ENCODE results near the gene MBD3L5.
"Not testable (repeated sequence)": the region's sequence is repeated elsewhere in the genome, so short reads cannot be mapped to it uniquely, and the experiment has no call there.

MBD3L5 gene

GRCh38 chr19:7030278-7030677 lies at the start of gene MBD3L5:
MBD3L5 (plus strand) TSS chr19:7030578; CDS start chr19:7030612, 34 bp downstream.
- DNase-seq: not testable (repeated sequence)

GRCh38 chr19:6983448-6983847 lies 46.9 kb upstream of the MBD3L5 start:
- no peak for DNase-seq

GRCh38 chr19:6987850-6988249 lies 42.5 kb upstream of the MBD3L5 start:
- DNase-seq: no peak

DNA sequence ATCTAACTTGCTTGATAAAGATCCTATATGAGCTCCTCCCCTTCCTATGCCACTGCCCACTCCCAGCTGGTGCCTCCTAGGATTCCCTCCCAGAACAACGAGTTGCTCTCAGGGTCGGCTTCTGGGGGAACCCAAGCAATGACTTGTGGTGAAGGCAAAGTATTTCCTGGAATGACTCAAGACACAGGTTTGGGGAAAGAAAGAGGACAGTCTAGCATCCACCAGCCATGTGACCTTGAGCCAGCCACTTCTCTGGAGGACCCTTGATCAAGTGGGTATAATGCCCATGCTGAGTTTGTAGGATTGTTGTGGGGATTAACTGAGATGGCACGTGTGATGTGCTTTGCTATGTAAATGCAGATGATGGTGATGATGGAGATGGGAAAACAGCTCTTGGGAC lies 42.1 kb upstream of the MBD3L5 start:
- DNase-seq: no peak

GRCh38 chr19:6995054-6995453 lies 35.3 kb upstream of the MBD3L5 start:
- DNase-seq: no peak

GRCh38 chr19:6996810-6997209 lies 33.6 kb upstream of the MBD3L5 start:
- no peak for DNase-seq

DNA sequence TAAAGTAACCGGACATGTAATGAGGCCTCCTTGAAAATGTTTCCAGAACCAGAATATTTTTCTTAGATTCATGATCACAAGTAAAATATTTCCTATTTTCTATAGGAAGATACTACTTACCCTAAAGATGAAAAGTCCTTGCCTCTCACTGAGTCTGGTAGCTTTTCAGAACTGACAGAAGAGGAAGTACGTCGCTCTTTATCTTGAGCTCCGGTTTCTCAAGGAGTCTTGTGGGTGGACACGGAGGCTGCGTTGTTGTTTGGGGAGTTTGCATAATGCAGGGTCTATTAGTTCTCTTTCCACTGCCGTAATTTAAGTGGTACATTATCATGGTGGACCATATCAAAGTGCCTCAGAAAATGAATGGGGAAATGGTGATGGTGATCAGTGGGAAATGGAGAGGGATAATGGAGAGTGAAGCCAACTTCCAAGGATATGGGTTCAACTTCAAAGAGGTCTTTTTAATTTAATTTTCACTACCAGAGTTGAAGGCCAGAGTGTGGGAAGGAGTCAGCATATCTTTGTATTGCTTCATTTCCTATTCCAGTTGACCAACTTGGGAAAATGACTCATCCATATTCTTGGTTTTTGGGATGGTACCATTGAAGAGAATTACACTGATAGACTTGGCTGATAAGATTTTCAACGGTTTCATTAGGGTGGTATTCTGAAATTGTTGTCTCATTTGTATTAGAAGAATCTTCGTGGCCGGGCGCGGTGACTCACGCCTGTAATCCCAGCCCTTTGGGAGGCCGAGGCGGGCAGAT lies 32.5 kb upstream of the MBD3L5 start:
- DNase-seq: no peak

GRCh38 chr19:6999933-7000332 lies 30.4 kb upstream of the MBD3L5 start:
- DNase-seq: no peak

DNA sequence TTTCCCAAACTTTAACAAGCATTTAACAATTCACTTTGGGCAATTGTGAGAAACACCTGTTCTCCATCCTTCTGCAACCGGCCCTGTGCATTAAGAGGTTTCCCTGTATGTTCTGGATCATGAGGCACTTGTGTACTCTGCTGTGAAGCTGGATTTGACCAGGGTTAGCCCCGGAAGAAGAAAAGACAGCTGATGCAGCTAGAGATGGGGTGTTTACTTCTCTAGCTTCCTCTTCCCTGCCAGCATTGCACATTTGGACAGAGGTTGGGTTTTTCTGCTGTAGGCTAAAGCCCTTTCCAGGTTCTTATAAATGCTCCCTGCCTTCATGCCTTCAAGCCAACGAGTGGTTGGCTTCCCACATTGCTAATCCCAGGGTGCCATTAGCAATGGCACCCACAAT lies 30.0 kb upstream of the MBD3L5 start:
- DNase-seq: no peak

- DNase-seq: no peak
Observed at GRCh38 chr19:7000816-7001215, 29.6 kb upstream of the MBD3L5 start.

- peak in 1 of 2 donors; percentile 41 for DNase-seq
Observed at GRCh38 chr19:7004313-7004931, 26.0 kb upstream of the MBD3L5 start.

DNA sequence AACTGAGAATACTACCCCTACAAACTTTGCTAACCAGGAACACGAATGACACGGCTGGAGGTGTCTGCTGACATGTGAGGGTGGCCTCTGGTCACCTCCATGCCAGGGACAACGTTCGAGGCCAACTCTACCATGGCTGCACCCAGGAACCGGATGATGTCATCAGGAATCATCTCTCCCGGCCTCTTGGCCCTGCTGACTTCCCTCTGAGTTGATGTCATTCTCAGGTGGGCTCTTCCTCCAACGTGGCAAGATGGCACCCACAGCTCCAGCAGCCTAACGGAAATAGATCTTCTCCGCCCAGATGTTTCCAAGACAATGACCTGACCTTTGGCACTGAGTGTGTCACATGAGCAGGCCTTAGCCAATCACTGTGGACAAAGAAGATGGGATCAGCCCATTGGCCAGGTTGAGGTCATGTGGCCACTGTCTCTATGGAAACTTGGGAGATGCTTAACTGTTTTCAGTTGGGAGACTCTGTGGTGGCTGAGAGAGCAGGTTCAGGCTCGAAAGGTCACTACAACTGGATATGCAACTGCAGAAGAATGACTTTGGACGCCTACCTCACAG lies 24.2 kb upstream of the MBD3L5 start:
- no peak for DNase-seq

DNA sequence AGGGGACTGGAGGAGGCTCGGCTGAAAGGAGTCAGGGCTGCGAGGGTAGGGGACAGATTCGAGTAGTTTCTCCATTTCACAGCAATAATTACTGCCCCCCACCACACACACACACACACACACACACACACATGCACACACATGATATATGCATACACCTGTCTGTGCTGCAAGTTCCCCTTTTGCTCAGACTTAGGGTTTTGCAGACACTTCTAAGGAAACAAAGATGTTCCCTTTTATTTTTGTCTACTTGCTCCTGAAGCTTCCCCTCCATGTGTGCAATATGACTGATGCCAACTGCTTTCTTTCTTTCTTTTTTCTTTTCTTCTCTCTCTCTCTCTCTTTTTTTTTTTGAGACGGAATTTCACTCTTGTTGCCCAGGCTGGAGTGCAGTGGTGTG lies 22.5 kb upstream of the MBD3L5 start:
- DNase-seq: no peak

DNA sequence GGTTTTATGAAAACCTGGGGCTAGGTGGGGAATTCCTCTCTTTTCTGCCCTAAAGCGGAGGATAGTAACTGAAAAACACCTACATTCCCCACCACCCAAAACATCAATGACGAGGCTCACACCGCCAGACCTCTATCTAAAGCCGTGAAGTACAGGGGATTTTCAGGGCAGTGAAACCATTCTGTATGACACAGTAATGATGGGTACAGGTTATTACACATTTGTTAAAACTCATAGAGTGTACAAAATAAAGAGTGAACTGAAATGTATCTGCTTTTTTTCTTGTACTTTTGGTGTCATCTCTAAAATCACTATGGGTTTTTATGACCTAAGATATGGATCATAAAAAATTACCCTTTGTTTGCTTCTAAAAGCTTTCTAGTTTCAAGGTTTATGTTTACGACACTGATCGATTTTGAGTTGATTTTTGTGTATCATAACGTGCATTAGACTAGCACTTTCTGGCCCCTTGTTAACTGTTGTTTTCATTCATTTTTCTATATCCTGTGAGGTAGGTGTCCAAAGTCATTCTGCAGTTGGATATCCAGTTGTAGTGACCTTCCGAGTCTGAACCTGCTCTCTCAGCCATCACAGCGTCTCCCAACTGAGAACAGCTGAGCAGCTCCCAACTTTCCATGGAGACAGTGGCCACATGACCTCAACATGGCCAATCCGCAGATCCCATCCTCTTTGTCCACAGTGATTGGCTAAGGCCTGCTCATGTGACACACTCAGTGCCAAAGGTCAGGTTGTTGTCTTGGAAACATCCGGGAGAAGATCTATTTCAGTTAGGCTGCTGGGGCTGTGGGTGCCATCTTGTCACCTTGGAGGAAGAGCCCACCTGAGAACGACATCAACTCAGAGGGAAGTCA lies 19.4 kb upstream of the MBD3L5 start:
- DNase-seq: no peak

DNA sequence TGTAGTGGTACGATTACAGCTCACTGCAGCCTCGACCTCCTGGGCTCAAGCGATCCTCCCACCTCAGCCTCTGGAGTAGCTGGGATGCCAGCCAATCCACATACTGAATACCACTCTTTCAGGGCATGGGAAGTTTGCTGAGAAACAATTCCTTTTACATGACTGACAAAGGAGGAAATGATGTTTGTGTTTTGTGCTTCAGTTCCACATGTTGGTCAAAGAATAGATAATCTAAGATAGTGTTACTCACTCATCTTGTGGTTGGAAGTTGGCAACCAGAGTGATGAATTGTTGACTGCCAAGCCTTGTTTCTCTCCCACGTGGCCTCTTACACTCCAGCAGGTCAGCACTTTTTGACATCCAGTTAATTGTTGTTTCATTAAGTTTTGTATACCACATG lies 16.7 kb upstream of the MBD3L5 start:
- DNase-seq: no peak

DNA sequence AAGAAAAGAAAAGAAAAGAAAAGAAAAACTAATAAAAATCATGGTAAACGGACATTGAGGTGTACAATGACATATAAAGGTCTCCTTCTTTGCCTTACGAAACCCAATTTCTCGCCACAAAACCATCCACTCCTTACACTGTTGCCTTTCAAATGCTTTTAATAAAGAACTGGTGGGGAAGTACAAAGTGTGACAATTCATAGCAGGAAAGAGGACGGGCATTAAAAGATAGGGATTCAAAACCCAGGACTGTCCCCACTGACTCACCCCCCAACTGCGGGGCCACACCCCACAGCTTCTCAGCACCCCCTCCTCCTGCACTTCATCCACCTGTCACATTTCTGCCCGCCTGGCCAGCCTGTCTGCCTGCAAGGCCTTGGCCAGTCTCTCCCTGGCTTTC lies 11.6 kb upstream of the MBD3L5 start:
- DNase-seq: no peak

GRCh38 chr19:7021331-7021730 lies 9.0 kb upstream of the MBD3L5 start, which contains the start of gene MBD3L2B:
MBD3L2B (minus strand) TSS chr19:7021431; CDS start chr19:7021397, 34 bp downstream.
- DNase-seq: not testable (repeated sequence)

GRCh38 chr19:7028790-7029189 lies 1.6 kb upstream of the MBD3L5 start:
- DNase-seq: not testable (repeated sequence)

- not testable (repeated sequence) for DNase-seq
Observed at GRCh38 chr19:7040079-7040478, 9.7 kb downstream of the MBD3L5 start, which contains the start of gene MBD3L4. MBD3L4 (minus strand) TSS chr19:7040179; CDS start chr19:7040144, 35 bp downstream.

- not testable (repeated sequence) for DNase-seq
Observed at GRCh38 chr19:7041563-7041962, 11.2 kb downstream of the MBD3L5 start.

DNA sequence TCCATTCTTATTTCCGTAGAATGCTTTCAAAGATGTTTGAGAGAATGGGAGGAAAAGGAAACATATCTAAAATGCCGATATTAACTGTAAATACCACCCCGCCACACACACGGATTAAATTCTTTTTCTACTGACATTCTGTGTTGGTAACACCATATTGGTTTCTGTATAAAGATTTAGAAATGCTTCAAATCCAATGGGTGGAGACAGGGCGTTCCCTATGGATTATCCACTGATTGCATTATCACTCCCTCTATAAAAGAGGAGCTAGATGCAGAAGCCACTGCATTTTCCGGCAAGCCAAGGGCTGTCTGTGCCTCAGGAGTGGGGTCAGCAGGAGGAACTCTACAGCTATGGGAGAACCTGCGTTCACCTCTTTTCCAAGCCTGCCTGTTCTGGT lies 18.6 kb downstream of the MBD3L5 start, which contains the start of gene MBD3L2:
Gene MBD3L2 (plus strand): TSS at position 301 of the 400 bp plus-strand sequence. CDS start 53 bp downstream, at position 354.
- not testable (repeated sequence) for DNase-seq

GRCh38 chr19:7051421-7051820 lies 21.0 kb downstream of the MBD3L5 start:
- DNase-seq: not testable (repeated sequence)

DNA sequence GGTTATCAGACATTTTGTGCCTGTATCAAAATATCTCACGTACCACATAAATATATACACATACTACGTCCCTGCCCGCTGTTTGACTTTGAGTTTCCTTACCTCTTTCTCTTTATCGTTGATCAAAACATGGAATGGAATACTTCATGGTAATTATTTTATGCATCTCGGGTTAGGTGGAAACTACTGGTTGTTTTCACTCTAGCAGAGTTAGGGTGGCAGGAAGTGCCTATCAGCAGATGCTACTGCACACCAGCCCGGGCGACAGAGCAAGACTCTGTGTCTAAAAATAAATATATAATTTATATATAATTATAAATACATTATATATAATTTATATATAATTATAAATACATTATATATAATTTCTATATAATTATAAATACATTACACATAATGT lies 22.5 kb downstream of the MBD3L5 start:
- not testable (repeated sequence) for DNase-seq
